H1 (cell line): ENCODE measurements around the gene GDNF.

Experiments used
- EZH2 ChIP-seq: fragments of 200-600 bp; sonication (generic); IDR thresholded peaks from 2 replicates; pipeline ENCODE4 v1.7.1; 2012; ENCODE audit warnings: low read depth, mild to moderate bottlenecking, moderate library complexity, low read length, inconsistent platforms; ENCODE audit not compliant: severe bottlenecking
- KDM1A ChIP-seq: fragments of 200-600, 300-600 bp; sonication (generic); IDR thresholded peaks from 2 replicates; pipeline ENCODE4 v1.7.1; 2016; ENCODE audit warnings: mild to moderate bottlenecking, low read length, borderline replicate concordance
- PHF8 ChIP-seq: fragments of 200-600 bp; sonication (generic); conservative IDR thresholded peaks from 2 replicates; pipeline ENCODE4 v1.7.1; 2012; ENCODE audit warnings: low read depth, mild to moderate bottlenecking, inconsistent platforms, low read length, moderate library complexity
- POLR2A ChIP-seq, 2 experiments: IDR thresholded peaks; 1 replicate in 1 of 2; 2 replicates in 1 of 2; pipeline ENCODE4 v1.6.1; 2011; ENCODE audit warnings: low read depth in 2 of 2, low read length in 2 of 2, mild to moderate bottlenecking in 2 of 2; ENCODE audit errors: control extremely low read depth in 1 of 2
- POLR2AphosphoS5 ChIP-seq: IDR thresholded peaks from 2 replicates; pipeline ENCODE4 v1.6.1; 2011; ENCODE audit warnings: low read depth, low read length
- ZNF274 ChIP-seq: IDR thresholded peaks from 2 replicates; pipeline ENCODE4 v1.7.0; 2012; ENCODE audit warnings: low read length, borderline replicate concordance; ENCODE audit errors: extremely low read depth

DNA sequence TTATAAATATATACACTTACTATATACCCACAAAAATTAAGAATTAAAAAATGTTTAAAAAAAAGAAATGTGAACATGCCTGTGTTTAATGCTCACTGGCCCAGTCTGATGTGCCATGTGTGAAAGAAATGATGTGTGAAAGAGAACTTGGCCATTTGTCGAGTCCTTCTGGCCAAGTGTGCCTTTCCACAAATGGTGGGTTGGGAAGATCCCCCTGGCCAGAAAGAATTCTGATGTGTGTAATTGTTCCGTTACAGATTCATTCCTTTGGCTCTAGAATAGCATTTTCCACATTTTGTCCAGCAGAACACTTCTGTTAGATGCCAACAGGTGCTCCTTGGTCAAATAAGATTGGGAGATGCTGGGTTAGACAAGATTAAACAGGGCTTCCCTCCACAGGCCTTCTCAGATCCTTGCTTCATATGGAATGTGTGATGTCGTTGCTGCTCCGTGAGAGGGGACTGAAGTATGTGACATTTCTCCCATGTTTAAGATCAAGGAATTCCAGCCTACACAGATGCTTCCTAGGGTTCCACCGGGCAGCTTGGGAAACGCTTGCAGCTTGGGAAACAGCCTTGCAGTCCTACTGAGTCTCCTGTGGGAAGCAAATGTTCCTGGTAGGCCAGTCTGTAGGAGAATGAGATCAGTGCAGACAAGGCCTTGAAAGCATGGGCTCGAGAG lies 32.1 kb downstream of the GDNF start:
- no peak for TF ChIP-seq POLR2A (IDR thresholded peaks at IDR 0.05; ENCODE audit: control extremely low read depth in 1 of 2, low read depth in 2 of 2, low read length in 2 of 2)
- TF ChIP-seq ZNF274 = no peak
- no peak for TF ChIP-seq EZH2
- TF ChIP-seq POLR2AphosphoS5 = no peak
- TF ChIP-seq KDM1A = no peak
- no peak for TF ChIP-seq PHF8
